Dermis blood vessel endothelial cell (primary cell): ENCODE measurements around the gene LANCL3. TPM values are rescaled to one million over a fixed set of nuclear protein-coding genes. Genes with fewer than 3 reads are reported as not detected.

Source experiments
- DNase-seq: peaks from one replicate; pipeline ENCODE4 v3.0.0; 2010
- total RNA-seq: library from RNA; depleted of rRNA; stranded (reverse); fragments of >200 nt; gene quantifications from 2 replicates; pipeline ENCODE4 v1.2.3, GENCODE V29; 2014

The LANCL3 gene
- total RNA-seq, 1 donor from 2014 or later, result 0.34 TPM

GRCh38 chrX:37684973-37685372, 113.5 kb downstream of the LANCL3 start:
- DNase-seq, result no peak

- DNase-seq, result peak; percentile 17
Observed at GRCh38 chrX:37685381-37686359, 114.2 kb downstream of the LANCL3 start, which contains the start of gene XK. Gene XK, plus strand, starts transcription at chrX:37685791. Its CDS starts 171 bp downstream, at chrX:37685962.

GRCh38 chrX:37686369-37686995, 115.0 kb downstream of the LANCL3 start:
- no peak for DNase-seq

GRCh38 chrX:37686996-37687395, 115.5 kb downstream of the LANCL3 start:
- no peak for DNase-seq

GRCh38 chrX:37690119-37690518, 118.7 kb downstream of the LANCL3 start:
- DNase-seq, result no peak

GRCh38 chrX:37692918-37693317, 121.5 kb downstream of the LANCL3 start:
- no peak for DNase-seq

- no peak for DNase-seq
Observed at GRCh38 chrX:37697169-37697760, 125.8 kb downstream of the LANCL3 start.

- DNase-seq, result no peak
Observed at GRCh38 chrX:37701588-37701987, 130.1 kb downstream of the LANCL3 start.

GRCh38 chrX:37711991-37712390, 140.5 kb downstream of the LANCL3 start:
- no peak for DNase-seq

- DNase-seq, result no peak
Observed at GRCh38 chrX:37712458-37712857, 141.0 kb downstream of the LANCL3 start.

GRCh38 chrX:37714479-37714878, 143.0 kb downstream of the LANCL3 start:
- DNase-seq, result no peak

- no peak for DNase-seq
Observed at GRCh38 chrX:37716602-37717001, 145.1 kb downstream of the LANCL3 start.

- no peak for DNase-seq
Observed at GRCh38 chrX:37717708-37718107, 146.2 kb downstream of the LANCL3 start.

GRCh38 chrX:37722595-37722994, 151.1 kb downstream of the LANCL3 start:
- DNase-seq, result no peak

GRCh38 chrX:37726346-37726745, 154.9 kb downstream of the LANCL3 start:
- DNase-seq, result no peak

Other genes with a start within 250 kb of the LANCL3 start
- 32.0 and 37.4 TPM in 2 replicates for gene PRRG1, start 222.3 kb upstream of the LANCL3 start, total RNA-seq
- gene XK, start 114.1 kb downstream of the LANCL3 start, total RNA-seq, result 0.05 TPM in 1 of 2 replicates, not detected in the other
- not detected in 2 replicates for gene CYBB, start 208.4 kb downstream of the LANCL3 start, total RNA-seq